ENCODE results near the gene SYNPO. TPM values are rescaled to one million over a fixed set of nuclear protein-coding genes. Genes with fewer than 3 reads are reported as not detected.

The SYNPO gene, protein sequence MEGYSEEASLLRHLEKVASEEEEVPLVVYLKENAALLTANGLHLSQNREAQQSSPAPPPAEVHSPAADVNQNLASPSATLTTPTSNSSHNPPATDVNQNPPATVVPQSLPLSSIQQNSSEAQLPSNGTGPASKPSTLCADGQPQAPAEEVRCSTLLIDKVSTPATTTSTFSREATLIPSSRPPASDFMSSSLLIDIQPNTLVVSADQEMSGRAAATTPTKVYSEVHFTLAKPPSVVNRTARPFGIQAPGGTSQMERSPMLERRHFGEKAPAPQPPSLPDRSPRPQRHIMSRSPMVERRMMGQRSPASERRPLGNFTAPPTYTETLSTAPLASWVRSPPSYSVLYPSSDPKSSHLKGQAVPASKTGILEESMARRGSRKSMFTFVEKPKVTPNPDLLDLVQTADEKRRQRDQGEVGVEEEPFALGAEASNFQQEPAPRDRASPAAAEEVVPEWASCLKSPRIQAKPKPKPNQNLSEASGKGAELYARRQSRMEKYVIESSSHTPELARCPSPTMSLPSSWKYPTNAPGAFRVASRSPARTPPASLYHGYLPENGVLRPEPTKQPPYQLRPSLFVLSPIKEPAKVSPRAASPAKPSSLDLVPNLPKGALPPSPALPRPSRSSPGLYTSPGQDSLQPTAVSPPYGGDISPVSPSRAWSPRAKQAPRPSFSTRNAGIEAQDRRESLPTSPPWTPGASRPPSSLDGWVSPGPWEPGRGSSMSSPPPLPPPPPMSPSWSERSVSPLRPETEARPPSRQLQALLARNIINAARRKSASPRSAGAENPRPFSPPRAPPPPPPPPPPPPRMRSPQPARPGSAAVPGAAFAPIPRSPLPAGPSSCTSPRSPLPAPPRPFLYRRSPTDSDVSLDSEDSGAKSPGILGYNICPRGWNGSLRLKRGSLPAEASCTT
- 11.7 and 18.5 TPM in 2 replicates for total RNA-seq

DNA sequence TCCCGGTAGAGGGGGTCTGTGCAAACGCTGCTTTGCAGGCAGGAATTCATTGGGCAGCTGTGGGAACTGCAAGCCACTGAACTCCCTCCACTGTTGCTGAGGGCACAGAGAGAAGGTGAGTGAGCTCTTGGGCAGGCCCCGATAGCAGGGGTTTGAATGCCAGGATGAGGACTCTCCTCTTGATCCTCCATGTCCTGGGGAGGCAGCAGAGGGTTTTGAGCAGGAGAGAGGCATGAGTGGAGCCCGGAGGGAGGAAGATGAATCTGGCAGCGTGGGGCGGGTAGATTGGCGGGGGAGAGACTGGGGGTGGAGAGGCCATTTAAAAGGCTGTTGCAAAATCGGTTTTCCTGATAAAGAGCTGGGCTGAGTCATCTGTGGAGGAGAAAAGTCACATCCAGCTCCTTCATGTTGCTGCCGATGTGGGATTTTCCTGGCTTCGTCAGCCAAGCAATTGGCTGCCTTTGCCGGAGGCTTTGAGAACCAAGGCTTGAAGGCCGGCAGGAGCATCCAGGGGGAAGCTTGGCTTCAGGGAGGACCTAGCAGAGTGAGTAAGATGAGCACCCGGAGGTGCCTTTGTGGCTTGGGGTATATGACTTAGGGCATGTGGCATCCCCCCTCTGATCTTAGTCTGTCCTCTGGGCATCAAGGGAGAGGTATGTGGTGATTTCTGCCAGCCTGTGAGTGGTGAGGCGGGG is at the start of gene SYNPO:
Gene SYNPO (plus strand): TSS at position 350 of the 695 bp plus-strand sequence. CDS start 7,616 bp downstream, outside the sequence.
- DNase-seq (ENCODE audit: low read depth, low spot score): peak; percentile 67

DNA sequence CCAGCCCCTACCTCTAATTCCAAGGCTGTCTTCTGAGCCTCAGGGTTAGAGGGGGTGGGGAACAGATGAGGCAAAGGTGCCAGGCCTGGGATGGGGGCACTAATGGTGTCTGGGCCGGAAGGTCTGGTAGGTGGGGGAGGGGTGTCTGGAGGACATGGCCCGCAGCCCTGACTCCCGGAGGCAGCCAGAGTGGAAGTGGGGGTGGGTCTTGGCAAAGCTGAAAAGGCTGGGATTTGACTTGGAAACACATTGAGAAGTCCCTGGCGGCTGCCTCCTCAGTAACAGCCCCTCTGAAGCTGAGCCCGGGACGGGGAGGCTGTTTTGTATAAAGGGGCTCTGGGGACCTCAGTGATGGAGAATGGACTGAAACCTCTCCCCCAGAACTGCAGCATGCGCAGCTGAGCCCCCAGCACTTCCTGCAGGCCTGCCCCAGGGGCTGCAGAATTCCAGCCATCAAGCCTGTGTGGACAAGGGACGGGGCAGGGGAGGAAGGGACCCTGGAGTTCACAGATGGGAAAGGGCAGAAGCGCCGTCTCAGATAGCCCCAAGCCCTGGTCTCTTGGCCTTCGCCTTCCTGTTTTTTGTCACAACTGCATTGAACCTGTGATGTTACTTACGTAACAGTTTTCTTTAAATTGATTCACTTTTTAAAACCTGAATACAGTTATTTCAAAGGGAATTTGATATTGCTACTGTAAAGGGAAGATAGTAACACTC is 49.3 kb upstream of the SYNPO start:
- DNase-seq (ENCODE audit: low read depth, low spot score): no peak

DNA sequence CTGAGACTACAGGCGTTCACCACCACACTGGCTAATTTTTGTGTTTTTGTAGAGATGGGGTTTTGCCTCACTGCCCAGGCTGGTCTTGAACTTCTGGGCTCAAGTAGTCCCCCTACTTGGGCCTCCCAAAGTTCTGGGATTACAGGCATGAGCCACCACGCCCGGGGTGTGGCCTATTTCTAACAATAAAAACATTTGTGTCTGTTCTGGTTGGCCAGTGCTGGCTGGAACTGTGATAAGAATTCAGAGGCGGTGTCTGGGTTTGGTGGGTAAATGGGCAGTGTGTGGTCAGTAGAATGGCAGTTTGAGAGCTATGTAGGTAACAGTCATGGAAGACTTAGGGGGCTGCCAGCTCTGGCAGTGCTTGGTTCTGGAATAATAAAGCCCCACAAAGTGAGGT is 46.9 kb upstream of the SYNPO start:
- DNase-seq (ENCODE audit: low read depth, low spot score): no peak

- no peak for DNase-seq (ENCODE audit: low read depth, low spot score)
These were observed 46.5 kb upstream of the SYNPO start for GRCh38 chr5:150593996-150594395.

- peak; percentile 89 for DNase-seq (ENCODE audit: low read depth, low spot score)
These were observed 44.9 kb upstream of the SYNPO start for GRCh38 chr5:150595466-150596031.

DNA sequence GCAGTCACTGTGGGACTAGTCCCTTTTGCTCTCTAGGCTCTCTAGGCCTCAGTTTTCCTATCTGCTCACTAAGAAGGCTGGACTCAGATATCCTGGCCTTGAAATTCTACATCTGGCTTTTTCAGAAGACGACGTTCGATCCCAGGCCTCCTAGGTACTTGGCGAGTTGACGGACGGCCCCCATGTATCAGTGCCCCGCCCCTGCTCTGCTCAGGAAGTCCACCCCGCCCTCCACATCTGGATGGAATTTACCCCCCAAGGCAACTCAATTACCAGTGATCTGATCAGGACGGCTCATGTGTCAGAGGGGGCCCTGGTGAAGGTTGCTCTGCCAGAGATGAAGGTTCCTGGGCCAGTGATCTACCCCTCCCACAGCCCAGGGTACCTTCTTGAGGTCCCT is 44.1 kb upstream of the SYNPO start:
- DNase-seq (ENCODE audit: low read depth, low spot score): no peak

DNA sequence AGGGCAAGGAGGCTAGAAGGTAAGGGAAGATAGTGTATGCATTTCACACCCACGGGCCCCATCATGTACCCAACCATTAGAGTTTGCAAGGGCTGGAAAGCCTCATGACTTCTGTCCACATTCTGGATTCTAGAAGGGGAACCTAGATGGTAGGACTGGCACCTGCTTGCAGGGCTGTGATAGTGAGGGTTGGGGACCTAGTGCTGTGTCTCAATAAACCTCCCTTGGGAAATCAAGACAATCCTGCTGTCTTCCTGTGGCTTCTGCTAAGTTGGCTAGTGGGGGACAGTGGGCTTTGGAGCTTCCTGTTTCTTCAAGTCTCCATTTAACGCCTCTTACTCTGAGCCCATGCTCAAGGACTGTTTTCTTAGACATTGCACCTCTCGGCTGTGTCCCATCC is 43.6 kb upstream of the SYNPO start:
- no peak for DNase-seq (ENCODE audit: low read depth, low spot score)

DNA sequence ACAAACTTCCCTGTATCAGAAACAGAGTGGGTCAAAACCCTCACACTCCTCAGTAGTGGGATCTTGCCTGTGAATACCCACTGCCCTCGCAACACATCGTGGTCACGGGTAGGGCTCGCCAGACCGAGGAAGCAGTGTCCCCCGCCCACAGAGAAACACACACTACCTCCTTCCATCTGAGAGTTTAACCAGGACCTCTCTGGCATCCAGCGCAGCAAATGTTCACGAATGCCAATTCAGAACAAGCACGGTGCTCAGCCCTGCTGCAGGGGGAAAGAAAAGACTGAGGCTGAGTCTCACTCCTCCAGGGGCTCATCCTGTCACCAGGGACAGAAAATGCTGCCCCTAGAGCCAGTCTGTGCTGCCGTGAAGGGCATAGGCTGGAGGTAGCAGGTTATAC is 42.5 kb upstream of the SYNPO start:
- no peak for DNase-seq (ENCODE audit: low read depth, low spot score)

DNA sequence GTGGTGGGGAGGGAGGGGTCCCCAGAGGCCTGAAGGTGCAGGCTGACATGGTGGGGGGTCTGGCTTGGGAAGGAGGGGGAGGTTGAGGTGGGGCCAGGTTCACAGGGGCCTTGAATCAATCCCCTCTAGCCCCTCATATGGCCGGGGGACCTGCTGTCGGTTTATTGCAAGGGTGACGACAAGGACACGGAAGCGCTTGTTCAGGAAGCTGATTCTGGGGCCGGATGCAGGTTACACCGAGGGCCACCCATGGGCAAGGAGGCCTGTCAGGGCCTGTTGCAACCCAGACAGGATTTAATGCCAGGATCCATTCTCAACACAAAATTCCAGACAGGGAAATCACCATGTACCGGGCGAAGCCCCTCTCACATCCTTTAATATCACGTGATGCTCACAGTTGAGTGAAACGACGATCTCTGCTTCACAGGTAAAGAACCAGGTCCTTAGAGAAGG is 41.6 kb upstream of the SYNPO start:
- DNase-seq (ENCODE audit: low read depth, low spot score): no peak

GRCh38 chr5:150599281-150599680 is 41.2 kb upstream of the SYNPO start:
- DNase-seq (ENCODE audit: low read depth, low spot score): no peak

- peak; percentile 68 for DNase-seq (ENCODE audit: low read depth, low spot score)
These were observed 40.4 kb upstream of the SYNPO start for GRCh38 chr5:150599917-150600511.

DNA sequence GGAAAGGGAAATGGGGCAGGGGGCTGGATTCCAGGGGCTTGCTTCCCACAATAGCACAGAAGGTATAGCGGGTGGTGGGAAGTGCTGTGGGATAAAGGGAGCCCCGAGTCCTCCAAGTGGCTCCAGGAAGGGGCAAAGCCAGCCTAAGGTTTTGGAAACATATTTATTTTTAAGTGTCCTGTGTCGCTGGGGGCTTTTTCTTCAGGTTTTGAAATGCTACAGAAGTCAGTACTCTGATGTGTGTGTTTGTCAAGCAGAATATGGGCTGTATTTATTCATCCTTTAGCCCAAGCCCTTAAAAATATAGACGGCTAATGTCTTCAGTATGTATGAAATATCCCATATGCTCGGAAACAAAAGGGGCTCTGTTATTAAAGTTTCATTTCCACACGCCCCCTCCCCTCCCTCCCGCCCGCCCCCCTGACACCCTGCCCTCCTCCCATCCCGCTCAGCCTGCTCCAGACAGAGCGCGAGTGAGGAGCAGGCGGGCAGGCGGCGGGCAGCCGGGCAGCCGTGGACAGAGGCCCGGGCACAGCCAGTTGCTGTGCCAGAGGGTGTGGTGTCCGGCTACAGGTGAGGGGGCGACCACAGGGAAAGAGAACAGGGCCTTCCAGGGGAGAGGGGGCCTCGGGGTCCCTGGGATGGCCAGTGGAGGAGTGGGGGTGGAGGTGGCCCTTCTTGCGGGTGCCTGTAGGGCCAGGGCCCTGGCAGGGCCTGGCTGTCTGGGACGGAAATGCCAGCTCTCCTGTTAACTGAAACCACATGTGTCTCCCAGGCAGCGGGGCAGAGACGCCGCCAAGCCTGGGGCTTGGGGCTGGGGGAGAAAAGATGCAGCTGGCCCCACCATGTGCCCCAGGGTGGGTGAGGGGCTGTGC is 39.6 kb upstream of the SYNPO start:
- no peak for DNase-seq (ENCODE audit: low read depth, low spot score)

DNA sequence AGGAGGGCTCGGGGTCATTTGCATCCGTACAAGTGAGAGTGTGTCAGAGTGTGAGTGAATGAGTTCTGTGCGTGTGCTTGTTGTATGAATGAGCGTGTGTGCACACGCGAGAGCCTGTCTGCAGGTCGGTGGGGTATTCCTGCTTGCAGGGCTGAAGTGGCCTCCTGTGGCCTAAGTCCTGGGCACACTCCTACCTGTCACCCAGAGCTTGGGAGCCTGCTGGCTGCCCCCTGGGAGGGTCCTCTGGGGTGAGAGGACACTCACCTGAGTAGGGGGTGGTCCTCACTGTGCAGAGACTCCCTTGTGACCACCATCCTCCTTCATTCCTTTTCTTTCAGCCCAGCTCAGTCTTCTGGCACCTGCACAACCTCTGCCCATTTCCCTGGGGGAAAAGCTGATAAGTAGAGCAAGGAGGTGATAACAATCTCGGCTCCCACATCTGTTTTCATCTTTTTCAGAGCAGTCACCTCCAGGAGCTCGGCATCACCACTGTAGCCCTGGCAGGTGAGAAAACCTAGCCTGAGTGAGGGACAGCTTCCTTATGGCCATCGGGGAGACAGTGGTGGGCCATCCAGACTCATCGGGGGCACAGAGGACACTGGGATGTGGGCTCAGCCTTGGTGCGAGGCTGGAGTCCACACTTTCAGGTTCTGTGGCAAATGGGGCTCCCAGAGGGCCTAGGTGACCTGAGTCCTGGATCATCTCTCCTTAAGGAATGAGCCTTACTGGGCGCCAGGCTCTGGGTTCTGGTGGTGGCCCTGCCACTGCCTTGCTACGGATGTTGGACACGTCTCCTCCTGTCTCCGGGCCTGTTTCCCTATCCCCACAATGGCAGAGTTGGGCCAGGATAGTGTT is 38.7 kb upstream of the SYNPO start:
- no peak for DNase-seq (ENCODE audit: low read depth, low spot score)

- DNase-seq (ENCODE audit: low read depth, low spot score): no peak
These were observed 37.4 kb upstream of the SYNPO start for GRCh38 chr5:150603052-150603451.

DNA sequence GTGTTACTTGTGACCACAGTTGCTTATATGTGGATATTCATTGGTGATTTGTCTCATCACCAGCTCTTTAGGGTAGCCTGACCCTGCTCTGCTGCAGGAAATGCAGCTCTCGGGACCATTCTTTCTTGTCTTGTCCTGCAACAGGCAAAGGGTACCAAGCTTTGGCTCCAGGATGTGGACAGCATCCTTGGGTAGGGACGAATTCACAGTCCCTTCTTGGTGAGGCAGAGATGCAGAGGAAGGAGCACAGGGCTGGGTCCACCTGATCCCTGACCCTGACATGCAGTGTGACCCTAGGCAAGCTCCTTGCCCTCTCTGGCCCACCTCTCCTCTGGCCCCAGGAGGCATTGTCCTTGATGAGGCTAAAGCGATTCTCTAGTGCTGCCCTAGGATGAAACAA is 37.0 kb upstream of the SYNPO start:
- DNase-seq (ENCODE audit: low read depth, low spot score): no peak

DNA sequence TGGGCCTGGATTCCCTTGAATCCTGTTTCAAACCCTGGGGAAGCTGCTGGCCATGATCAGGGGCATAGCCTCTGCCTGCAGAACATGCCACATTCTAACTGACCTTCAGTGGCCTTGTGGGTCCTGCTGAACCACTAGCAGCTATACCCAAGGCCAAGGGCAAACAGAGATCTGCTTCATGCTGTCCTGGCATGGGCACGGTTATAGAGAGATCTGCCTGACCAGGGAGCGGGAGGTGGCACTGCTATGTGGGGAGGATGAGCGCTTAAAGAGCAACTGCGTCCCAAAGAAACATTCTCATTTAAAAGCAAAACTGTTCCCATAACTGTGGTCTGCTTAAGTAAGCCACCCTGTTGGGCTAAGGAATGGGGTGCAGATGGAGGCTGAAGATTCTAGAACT is 36.5 kb upstream of the SYNPO start:
- no peak for DNase-seq (ENCODE audit: low read depth, low spot score)

- DNase-seq (ENCODE audit: low read depth, low spot score): no peak
These were observed 35.5 kb upstream of the SYNPO start for GRCh38 chr5:150604894-150605440.

DNA sequence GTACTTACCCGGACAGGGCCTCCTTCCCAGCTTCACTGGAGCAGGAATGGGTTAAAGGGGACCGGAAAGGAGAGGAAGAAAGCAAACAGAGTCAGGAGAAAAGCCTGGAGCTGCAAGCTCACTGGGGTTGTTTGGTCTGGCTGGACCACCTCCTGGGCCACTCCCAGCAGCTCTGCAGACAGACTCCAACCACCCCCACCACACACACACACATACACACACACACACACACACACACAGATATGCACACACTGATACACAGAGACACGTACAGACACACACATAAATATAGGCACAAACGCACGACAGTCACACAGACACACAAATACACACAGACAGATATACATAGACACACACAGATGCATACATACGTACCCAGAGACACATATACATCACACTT is 34.9 kb upstream of the SYNPO start:
- DNase-seq (ENCODE audit: low read depth, low spot score): no peak
